NB4 (cell line): ENCODE data around the gene CD93.

ENCODE experiments used
- TF ChIP-seq, protein P1 (sequence below): IDR thresholded peaks from 2 replicates; pipeline ENCODE4 v1.6.1; 2011; ENCODE audit warnings: low read depth, low read length
- TF ChIP-seq, protein P2 (sequence below): IDR thresholded peaks from one replicate; pipeline ENCODE4 v1.5.1; 2012; ENCODE audit warnings: low read depth, low read length

DNA sequence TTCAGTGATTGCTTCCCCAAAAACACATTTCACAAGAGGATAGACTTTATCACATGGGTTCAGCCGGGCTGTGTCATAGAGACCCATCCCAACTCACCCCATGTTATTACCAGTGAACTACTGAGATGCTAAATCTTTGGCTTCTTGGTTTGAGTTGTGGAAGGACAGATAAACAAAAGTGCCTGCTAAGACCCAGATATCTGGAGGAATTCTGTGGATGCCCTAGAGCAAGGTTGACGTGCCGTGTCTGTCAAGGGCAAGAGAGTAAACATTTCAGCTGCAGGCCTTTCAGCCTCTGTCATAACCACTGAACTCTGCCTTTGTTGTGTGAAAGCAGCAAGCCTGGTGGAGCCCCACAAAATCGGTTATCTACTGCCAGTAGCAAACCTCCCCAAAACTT, 25.5 kb downstream of the CD93 start:
- TF ChIP-seq, protein P1, sequence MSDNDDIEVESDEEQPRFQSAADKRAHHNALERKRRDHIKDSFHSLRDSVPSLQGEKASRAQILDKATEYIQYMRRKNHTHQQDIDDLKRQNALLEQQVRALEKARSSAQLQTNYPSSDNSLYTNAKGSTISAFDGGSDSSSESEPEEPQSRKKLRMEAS: no peak
- TF ChIP-seq, protein P2, sequence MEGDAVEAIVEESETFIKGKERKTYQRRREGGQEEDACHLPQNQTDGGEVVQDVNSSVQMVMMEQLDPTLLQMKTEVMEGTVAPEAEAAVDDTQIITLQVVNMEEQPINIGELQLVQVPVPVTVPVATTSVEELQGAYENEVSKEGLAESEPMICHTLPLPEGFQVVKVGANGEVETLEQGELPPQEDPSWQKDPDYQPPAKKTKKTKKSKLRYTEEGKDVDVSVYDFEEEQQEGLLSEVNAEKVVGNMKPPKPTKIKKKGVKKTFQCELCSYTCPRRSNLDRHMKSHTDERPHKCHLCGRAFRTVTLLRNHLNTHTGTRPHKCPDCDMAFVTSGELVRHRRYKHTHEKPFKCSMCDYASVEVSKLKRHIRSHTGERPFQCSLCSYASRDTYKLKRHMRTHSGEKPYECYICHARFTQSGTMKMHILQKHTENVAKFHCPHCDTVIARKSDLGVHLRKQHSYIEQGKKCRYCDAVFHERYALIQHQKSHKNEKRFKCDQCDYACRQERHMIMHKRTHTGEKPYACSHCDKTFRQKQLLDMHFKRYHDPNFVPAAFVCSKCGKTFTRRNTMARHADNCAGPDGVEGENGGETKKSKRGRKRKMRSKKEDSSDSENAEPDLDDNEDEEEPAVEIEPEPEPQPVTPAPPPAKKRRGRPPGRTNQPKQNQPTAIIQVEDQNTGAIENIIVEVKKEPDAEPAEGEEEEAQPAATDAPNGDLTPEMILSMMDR: no peak
